H1 (cell line): ENCODE data around the gene GLOD4.

Experiments used
- EGR1 ChIP-seq: IDR thresholded peaks from 2 replicates; pipeline ENCODE4 v1.6.1; 2011; ENCODE audit warnings: low read depth, low read length, borderline replicate concordance
- EP300 ChIP-seq, 2 experiments: IDR thresholded peaks; 1 replicate in 1 of 2; 2 replicates in 1 of 2; pipeline ENCODE4 v1.6.1; 2011 to 2012; ENCODE audit warnings: low read depth in 2 of 2, low read length in 2 of 2, mild to moderate bottlenecking in 2 of 2, borderline replicate concordance in 1 of 2, inconsistent platforms in 1 of 2, moderate library complexity in 1 of 2
- EZH2 ChIP-seq: fragments of 200-600 bp; sonication (generic); IDR thresholded peaks from 2 replicates; pipeline ENCODE4 v1.7.1; 2012; ENCODE audit warnings: low read depth, mild to moderate bottlenecking, moderate library complexity, low read length, inconsistent platforms; ENCODE audit not compliant: severe bottlenecking
- JUND ChIP-seq: IDR thresholded peaks from 2 replicates; pipeline ENCODE4 v1.6.1; 2011; ENCODE audit warnings: mild to moderate bottlenecking, improper control_type of control experiment, low read length
- POLR2A ChIP-seq, 2 experiments: IDR thresholded peaks; 1 replicate in 1 of 2; 2 replicates in 1 of 2; pipeline ENCODE4 v1.6.1; 2011; ENCODE audit warnings: low read depth in 2 of 2, low read length in 2 of 2, mild to moderate bottlenecking in 2 of 2; ENCODE audit errors: control extremely low read depth in 1 of 2
- RAD21 ChIP-seq, 2 experiments: IDR thresholded peaks in 1 of 2; conservative IDR thresholded peaks in 1 of 2; 2 replicates each; pipeline ENCODE4 v1.6.1; 2011; ENCODE audit warnings: low read depth in 2 of 2, low read length in 2 of 2, improper control_type of control experiment in 1 of 2, inconsistent platforms in 1 of 2, mild to moderate bottlenecking in 1 of 2, moderate library complexity in 1 of 2
- RNF2 ChIP-seq: fragments of 200-900, 300-1000 bp; sonication (generic); IDR thresholded peaks from 2 replicates; pipeline ENCODE4 v1.7.1; 2016; ENCODE audit warnings: borderline replicate concordance, low read depth, mild to moderate bottlenecking, antibody characterized with exemption, low read length; ENCODE audit not compliant: poor library complexity, severe bottlenecking; ENCODE audit errors: missing control alignments
- RXRA ChIP-seq: IDR thresholded peaks from 2 replicates; pipeline ENCODE4 v1.6.1; 2011; ENCODE audit warnings: low read depth, mild to moderate bottlenecking, low read length, moderate library complexity; ENCODE audit not compliant: insufficient read depth
- SP1 ChIP-seq: IDR thresholded peaks from 2 replicates; pipeline ENCODE4 v1.6.1; 2011; ENCODE audit warnings: low read depth, low read length
- TAF1 ChIP-seq: IDR thresholded peaks from 2 replicates; pipeline ENCODE4 v1.6.1; 2011; ENCODE audit warnings: mild to moderate bottlenecking, low read depth, low read length
- TF ChIP-seq, protein P1 (sequence below), 3 experiments: IDR thresholded peaks; 1 replicate in 2 of 3; 2 replicates in 1 of 3; pipeline versions ENCODE4 v1.5.1 to v1.6.1; 2011; ENCODE audit warnings: low read length in 3 of 3, mild to moderate bottlenecking in 3 of 3, inconsistent platforms in 2 of 3, low read depth in 1 of 3, moderate library complexity in 1 of 3; ENCODE audit not compliant: insufficient read depth in 1 of 3; ENCODE audit errors: control extremely low read depth in 1 of 3
- TF ChIP-seq, protein P2 (sequence below): IDR thresholded peaks from 2 replicates; pipeline ENCODE4 v1.6.1; 2012; ENCODE audit warnings: inconsistent platforms

DNA sequence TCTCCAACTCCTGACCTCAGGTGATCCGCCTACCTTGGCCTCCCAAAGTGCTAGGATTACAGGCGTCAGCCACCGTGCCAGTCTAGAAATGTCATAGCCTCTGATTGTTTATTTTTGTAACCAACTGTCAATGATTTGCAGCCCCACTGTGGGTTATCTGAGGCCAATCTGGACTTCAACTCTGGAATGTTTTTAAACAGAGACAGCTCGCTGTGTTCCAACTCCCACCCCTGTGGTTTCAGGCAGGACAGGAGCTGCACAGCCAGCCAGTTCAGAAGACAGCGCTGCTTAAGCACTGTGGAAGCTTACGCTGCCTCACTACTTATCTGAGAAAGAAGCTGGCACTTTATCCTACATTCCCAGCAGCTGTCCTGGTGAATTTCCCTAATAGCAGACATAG is 19.6 kb upstream of the GLOD4 start:
- TF ChIP-seq RXRA: no peak
- TF ChIP-seq RAD21 (IDR thresholded peaks at IDR 0.05 in 1 of 2, conservative IDR thresholded peaks at IDR 0.05 in 1 of 2; ENCODE audit: low read depth in 2 of 2, low read length in 2 of 2): no peak
- TF ChIP-seq EZH2: no peak
- TF ChIP-seq, protein P1, sequence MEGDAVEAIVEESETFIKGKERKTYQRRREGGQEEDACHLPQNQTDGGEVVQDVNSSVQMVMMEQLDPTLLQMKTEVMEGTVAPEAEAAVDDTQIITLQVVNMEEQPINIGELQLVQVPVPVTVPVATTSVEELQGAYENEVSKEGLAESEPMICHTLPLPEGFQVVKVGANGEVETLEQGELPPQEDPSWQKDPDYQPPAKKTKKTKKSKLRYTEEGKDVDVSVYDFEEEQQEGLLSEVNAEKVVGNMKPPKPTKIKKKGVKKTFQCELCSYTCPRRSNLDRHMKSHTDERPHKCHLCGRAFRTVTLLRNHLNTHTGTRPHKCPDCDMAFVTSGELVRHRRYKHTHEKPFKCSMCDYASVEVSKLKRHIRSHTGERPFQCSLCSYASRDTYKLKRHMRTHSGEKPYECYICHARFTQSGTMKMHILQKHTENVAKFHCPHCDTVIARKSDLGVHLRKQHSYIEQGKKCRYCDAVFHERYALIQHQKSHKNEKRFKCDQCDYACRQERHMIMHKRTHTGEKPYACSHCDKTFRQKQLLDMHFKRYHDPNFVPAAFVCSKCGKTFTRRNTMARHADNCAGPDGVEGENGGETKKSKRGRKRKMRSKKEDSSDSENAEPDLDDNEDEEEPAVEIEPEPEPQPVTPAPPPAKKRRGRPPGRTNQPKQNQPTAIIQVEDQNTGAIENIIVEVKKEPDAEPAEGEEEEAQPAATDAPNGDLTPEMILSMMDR (IDR thresholded peaks at IDR 0.05; ENCODE audit: control extremely low read depth in 1 of 3, insufficient read depth in 1 of 3, low read depth in 1 of 3, low read length in 3 of 3): no peak
- no peak for TF ChIP-seq POLR2A (IDR thresholded peaks at IDR 0.05; ENCODE audit: control extremely low read depth in 1 of 2, low read depth in 2 of 2, low read length in 2 of 2)
- TF ChIP-seq RNF2: no peak
- TF ChIP-seq SP1: no peak
- TF ChIP-seq, protein P2, sequence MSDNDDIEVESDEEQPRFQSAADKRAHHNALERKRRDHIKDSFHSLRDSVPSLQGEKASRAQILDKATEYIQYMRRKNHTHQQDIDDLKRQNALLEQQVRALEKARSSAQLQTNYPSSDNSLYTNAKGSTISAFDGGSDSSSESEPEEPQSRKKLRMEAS: no peak
- no peak for TF ChIP-seq EP300 (IDR thresholded peaks at IDR 0.05; ENCODE audit: borderline replicate concordance in 1 of 2, low read depth in 2 of 2, low read length in 2 of 2)
- no peak for TF ChIP-seq TAF1
- TF ChIP-seq JUND: no peak
- TF ChIP-seq EGR1: no peak
